Measurements from ENCODE around the gene ZNF568.

ZNF568 gene

DNA sequence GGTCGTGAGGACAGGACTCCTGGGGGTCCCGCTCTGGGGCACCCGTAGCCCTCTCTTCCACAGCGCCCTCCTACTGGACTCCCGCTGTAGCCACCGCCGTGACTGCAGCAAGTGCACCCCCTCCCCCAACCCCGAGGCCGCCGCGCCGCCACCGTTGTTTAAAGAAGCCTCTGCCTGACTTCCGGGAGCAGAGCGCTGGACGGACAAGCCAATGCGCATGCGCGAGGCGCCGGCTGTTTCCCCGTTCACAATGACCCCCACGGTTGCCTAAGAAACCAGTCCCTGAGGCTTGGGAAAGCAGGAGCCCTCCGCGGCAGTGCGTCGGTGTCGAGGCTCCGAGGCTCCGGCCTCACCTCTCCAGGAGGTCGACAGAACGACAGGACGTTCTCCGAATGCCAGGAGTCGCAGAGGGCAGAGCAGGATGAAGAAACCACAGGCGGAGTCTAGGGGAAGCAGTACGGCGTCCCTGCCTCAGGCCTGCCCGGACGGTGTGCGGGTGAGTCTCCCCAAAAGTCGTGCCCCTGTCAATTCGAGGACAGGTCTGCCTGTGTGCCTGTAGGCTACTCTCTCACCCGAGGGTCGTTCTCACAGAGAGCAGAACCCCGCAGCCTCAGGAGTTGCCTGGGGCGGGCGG, 91.6 kb downstream of the ZNF568 start:
- FAIRE-seq = no peak

- no peak for FAIRE-seq
These were observed 93.7 kb downstream of the ZNF568 start for GRCh38 chr19:37009871-37010270.

- no peak for FAIRE-seq
These were observed 96.1 kb downstream of the ZNF568 start for GRCh38 chr19:37012093-37012745.

DNA sequence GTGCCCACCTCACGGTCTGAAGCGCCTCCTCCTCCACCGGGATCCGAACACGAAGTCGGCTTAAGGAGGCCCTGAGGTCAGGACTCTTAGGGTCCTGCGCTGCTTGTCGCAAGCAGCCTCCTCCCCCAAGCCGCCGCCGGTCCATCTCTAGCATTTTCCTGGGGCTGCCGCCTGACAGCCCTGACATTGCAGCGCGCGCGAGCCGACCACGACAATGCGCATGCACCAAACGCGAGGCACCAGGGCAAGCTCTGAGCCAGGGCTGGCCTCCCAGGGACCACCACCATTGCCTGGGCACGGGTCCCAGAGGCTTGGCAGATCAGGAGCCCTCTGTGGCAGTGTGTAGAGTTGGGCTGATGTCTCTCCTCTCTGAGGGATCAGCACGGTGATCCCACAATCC, 98.3 kb downstream of the ZNF568 start:
- FAIRE-seq = no peak

DNA sequence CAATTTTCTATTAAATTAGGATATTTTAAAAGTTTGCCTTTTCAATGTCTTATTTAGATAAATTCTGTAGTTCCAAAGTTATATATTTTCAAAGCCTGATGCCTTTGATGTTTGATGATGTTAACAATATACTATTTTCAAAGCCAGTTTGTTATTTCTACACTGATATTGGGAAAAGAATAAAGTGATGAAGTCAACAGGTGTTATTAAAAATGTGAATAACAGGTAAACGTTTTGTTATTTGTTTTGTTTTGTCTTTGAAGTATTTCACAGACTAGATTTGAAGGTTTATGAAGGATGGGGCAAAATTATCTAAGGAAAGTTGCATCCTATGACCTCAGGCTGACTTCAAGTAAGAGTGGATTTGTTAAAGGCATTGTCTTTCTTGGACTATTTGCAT, 129.0 kb downstream of the ZNF568 start:
- no peak for FAIRE-seq
